ENCODE data around the gene MAP7D1.

The MAP7D1 gene

GRCh38 chr1:36128126-36128904 lies 27.6 kb upstream of the MAP7D1 start:
- DNase-seq, result no peak

- DNase-seq, result no peak
Observed at GRCh38 chr1:36128905-36129206, 27.1 kb upstream of the MAP7D1 start.

- DNase-seq, result no peak
Observed at GRCh38 chr1:36132029-36132428, 23.9 kb upstream of the MAP7D1 start.

- DNase-seq, result no peak
Observed at GRCh38 chr1:36133484-36133883, 22.5 kb upstream of the MAP7D1 start.

- no peak for DNase-seq
Observed at GRCh38 chr1:36134031-36134430, 21.9 kb upstream of the MAP7D1 start.

GRCh38 chr1:36134505-36135329 lies 21.2 kb upstream of the MAP7D1 start:
- no peak for DNase-seq

GRCh38 chr1:36135330-36135667 lies 20.7 kb upstream of the MAP7D1 start:
- DNase-seq, result no peak

- no peak for DNase-seq
Observed at GRCh38 chr1:36135796-36136195, 20.2 kb upstream of the MAP7D1 start.

DNA sequence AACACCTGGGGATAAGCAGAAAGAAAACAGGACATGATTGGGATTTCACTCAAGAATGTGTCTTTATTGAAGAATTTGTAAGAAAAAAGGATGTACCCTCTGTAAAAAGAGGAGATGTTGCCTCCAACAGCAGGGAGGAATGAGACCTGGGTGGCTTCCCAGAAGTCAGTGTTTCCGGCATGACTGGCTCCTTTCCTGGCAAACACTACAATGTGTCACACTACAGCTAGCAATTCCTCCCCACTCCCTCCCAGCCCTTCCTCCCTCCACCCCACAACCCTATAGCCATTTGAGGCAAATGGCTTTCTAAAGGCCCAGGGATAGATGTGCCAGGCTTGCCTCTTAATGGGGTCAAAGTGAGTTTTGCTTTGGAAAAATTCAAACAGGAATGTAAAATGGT lies 19.4 kb upstream of the MAP7D1 start:
- no peak for DNase-seq

- no peak for DNase-seq
Observed at GRCh38 chr1:36137226-36137625, 18.7 kb upstream of the MAP7D1 start.

DNA sequence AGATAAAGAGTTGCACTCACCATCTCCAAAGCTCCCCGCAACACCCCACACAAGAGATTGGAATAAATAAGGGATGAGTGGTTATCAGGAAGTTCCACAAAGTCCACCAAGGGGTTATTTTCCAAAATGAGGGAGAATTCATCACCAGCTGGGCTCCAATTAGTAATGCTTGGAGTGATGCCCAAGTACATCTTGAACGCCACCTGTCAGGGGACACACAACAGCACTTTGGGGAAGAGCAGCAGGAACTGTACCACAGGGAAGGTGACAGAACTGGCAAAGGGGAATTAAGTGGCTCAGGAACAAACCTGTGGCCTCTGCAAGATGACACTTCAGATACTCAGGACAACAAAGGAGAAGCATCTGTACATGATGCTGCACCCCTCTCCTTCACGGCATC lies 18.2 kb upstream of the MAP7D1 start:
- DNase-seq, result peak; percentile 96

- no peak for DNase-seq
Observed at GRCh38 chr1:36139521-36139920, 16.4 kb upstream of the MAP7D1 start.

GRCh38 chr1:36142121-36142520 lies 13.8 kb upstream of the MAP7D1 start:
- DNase-seq, result no peak

- DNase-seq, result no peak
Observed at GRCh38 chr1:36143424-36143823, 12.5 kb upstream of the MAP7D1 start.

DNA sequence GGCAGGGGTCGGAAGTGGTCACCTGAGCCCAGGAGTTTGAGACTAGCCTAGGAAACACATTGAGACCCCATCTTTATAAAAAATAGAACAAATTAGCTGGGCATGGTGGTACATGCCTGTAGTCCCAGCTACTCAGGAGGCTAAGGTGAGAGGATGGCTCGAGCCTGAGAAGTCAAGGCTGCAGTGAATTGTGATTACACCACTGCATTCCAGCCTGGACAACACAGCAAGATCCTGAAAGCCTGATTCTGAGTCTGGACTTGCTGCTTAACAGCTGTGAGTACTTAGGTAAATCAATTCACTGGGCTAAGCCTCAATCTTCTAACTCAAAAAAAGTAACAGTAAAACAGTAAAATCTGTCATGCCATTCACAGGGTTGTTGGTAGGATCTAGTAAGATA lies 11.5 kb upstream of the MAP7D1 start:
- no peak for DNase-seq

DNA sequence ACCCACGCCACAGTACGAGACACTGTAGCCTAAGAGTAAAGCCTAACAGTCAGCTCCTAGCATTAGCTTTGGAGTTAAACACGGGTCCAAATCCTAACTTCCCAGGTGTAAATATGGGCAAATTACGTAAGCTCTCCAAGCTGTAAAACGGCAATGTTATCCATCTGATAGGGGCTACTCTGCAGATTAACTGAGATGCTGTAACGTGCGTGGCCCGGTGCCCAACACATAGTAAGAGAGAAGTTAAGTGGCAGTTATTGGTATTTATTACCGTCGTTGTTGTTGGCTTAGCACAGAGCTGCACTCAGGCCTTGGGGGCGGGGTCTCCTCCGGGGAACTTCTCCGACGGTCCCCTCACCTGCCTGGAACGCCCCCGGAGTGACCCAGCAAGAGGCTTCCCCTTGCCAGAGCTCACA lies 7.1 kb upstream of the MAP7D1 start:
- DNase-seq, result no peak

GRCh38 chr1:36149237-36149972 lies 6.6 kb upstream of the MAP7D1 start, which contains the start of gene TRAPPC3:
Gene TRAPPC3 (minus strand): TSS chr1:36149486. CDS start chr1:36149378, 108 bp downstream.
- DNase-seq, result peak; percentile 99

GRCh38 chr1:36149973-36150295 lies 6.0 kb upstream of the MAP7D1 start:
- no peak for DNase-seq

- DNase-seq, result peak; percentile 70
Observed at GRCh38 chr1:36150296-36151133, 5.4 kb upstream of the MAP7D1 start.

GRCh38 chr1:36151134-36151844 lies 4.7 kb upstream of the MAP7D1 start:
- DNase-seq, result no peak

DNA sequence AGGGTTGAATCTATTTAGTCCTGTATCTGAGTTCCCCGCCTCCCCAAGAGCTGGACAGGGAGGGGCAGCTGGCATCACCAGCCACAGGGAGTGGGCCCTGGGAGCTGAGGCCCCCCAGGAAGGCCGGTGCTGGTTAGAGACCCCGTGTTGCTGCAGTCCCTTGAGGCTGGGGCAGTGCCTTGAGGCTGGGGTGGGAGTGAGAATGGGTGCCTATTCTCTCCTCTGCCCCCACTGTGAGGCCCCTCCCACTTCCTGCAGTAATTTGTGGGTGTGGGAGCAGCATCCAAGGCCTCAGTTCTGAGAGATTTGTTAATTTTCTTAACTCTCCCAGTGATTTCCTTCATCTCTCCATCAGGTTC lies 4.1 kb upstream of the MAP7D1 start:
- no peak for DNase-seq

GRCh38 chr1:36153476-36153875 lies 2.5 kb upstream of the MAP7D1 start:
- no peak for DNase-seq

Data from NCI-H2171 (cell line).